ENCODE data around the gene CELA3A.

GRCh38 chr1:22021061-22021460 lies 19.6 kb downstream of the CELA3A start:
- TF ChIP-seq, protein P1, sequence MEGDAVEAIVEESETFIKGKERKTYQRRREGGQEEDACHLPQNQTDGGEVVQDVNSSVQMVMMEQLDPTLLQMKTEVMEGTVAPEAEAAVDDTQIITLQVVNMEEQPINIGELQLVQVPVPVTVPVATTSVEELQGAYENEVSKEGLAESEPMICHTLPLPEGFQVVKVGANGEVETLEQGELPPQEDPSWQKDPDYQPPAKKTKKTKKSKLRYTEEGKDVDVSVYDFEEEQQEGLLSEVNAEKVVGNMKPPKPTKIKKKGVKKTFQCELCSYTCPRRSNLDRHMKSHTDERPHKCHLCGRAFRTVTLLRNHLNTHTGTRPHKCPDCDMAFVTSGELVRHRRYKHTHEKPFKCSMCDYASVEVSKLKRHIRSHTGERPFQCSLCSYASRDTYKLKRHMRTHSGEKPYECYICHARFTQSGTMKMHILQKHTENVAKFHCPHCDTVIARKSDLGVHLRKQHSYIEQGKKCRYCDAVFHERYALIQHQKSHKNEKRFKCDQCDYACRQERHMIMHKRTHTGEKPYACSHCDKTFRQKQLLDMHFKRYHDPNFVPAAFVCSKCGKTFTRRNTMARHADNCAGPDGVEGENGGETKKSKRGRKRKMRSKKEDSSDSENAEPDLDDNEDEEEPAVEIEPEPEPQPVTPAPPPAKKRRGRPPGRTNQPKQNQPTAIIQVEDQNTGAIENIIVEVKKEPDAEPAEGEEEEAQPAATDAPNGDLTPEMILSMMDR (IDR thresholded peaks at IDR 0.05), result no peak
- no peak for TF ChIP-seq POLR2A (IDR thresholded peaks at IDR 0.05)
